ENCODE data around the gene SH2D4B. TPM values are rescaled to one million over a fixed set of nuclear protein-coding genes. Genes with fewer than 3 reads are reported as not detected.

The SH2D4B gene
- total RNA-seq, 2 donors from 2014 or later: 0.92 TPM; not detected in 1

DNA sequence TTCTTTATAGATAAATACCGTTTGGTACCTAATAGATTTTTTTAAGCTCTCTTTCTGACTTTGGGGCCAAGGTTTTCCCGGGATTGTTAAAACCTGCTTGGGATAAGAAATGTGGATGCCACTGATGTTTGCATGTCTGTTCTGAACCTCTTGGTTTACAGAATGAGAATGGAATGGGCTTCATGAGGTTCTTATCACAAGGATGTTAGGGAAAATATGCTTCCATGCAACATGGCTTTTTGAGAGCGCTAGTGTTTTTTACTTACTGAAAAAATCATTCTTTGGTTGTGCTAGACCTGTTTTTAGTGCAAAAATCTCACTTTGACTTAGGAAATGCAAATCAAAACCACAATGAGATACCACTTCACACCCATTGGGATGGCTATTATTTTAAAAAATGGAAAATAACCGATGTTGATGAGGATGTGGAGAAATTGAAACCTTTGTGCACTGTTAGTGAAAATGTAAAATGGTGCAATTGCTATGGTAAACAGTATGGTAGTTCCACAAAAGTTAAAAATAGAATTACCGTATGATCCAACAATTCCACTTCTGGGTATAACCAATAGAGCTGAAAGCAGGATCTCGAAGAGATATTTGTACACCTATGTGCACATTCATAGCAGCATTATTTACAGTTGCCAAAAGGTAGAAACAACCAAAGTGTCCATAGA lies 44.7 kb upstream of the SH2D4B start:
- no peak for DNase-seq (ENCODE audit: low spot score)
- Histone ChIP-seq H3K9me3 (no peaks in the 10 kb centered on the region), H3K4me1 (ENCODE audit: control insufficient read depth in 1 of 2, low read depth in 2 of 2) (peaks cover 24 to 46% of the 10 kb centered on the region in 2 donors), H3K27ac (no peak overlapping the region), H3K4me3 (no peak overlapping the region), H3K27me3 (replicated peaks; ENCODE audit: insufficient read depth) (no peaks in the 10 kb centered on the region), H3K36me3 (no peaks in the 10 kb centered on the region)
- ATAC-seq (ENCODE audit: insufficient number of reproducible peaks, low FRiP score, low read depth): no peak
- TF ChIP-seq CTCF (IDR thresholded peaks at IDR 0.05): no peak

GRCh38 chr10:80493522-80494051 lies 44.1 kb upstream of the SH2D4B start:
- peak overlapping the region in 1 of 2 donors; percentile 14 for H3K27ac ChIP-seq
- no peaks in the 10 kb centered on the region for H3K36me3 ChIP-seq
- no peaks in the 10 kb centered on the region for H3K27me3 ChIP-seq (replicated peaks; ENCODE audit: insufficient read depth)
- peak; percentile 37 for ATAC-seq (ENCODE audit: insufficient number of reproducible peaks, low FRiP score, low read depth)
- no peak overlapping the region for H3K4me3 ChIP-seq
- TF ChIP-seq CTCF (IDR thresholded peaks at IDR 0.05): no peak
- no peak for DNase-seq (ENCODE audit: low spot score)
- no peaks in the 10 kb centered on the region for H3K9me3 ChIP-seq
- H3K4me1 ChIP-seq (ENCODE audit: control insufficient read depth in 1 of 2, low read depth in 2 of 2): peaks cover 25 to 46% of the 10 kb centered on the region in 2 donors

GRCh38 chr10:80496555-80497172 lies 41.0 kb upstream of the SH2D4B start:
- Histone ChIP-seq H3K4me3 (no peak overlapping the region), H3K9me3 (no peaks in the 10 kb centered on the region), H3K27ac (no peak overlapping the region), H3K4me1 (ENCODE audit: control insufficient read depth in 1 of 2, low read depth in 2 of 2) (peaks cover 42 to 70% of the 10 kb centered on the region in 2 donors), H3K36me3 (no peaks in the 10 kb centered on the region), H3K27me3 (replicated peaks; ENCODE audit: insufficient read depth) (no peaks in the 10 kb centered on the region)
- DNase-seq (ENCODE audit: low spot score): no peak
- no peak for ATAC-seq (ENCODE audit: insufficient number of reproducible peaks, low FRiP score, low read depth)
- no peak for TF ChIP-seq CTCF (IDR thresholded peaks at IDR 0.05)

DNA sequence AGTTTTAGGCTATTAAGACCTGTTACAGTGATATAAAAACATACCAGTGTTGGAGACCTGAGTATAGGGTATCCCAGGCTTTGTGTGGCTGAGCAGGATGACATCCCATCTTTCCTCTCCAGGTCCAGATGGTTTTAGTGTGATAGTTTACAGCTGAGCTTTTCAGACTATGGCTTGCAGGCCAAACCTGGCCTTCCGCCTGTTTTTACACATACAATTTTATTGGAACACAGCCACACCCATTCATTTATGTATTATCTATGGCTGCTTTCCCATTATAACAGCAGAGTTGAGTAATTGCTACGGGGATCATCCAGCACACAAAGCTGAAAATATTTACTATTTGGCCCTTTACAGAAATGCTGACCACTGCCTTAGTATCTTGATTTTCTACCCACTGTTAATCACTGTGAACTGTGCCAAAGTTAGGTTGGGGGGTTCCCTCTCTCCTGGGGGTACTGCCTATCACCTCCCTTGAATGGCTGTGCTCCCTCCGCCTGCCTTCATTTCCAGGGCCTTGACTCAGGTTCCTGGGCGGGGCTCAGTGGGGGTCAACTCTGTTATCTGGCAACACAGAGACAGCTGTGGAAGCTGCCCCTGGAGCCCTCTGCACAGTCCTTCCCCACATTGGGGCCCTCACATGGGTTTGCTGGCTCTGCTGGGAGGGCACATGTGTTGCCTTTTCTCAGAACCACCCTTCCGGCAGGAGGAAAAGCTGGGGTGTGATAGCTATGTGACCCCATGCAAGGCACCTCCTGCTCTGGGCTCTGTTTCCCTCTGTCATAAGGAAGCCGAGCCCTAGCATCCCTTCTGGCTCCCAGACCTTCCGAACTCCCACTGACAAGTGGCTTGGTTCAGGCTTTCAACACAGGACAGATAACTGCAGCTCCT lies 40.3 kb upstream of the SH2D4B start:
- no peak for TF ChIP-seq CTCF (IDR thresholded peaks at IDR 0.05)
- Histone ChIP-seq H3K4me1 (ENCODE audit: control insufficient read depth in 1 of 2, low read depth in 2 of 2) (peaks cover 47 to 71% of the 10 kb centered on the region in 2 donors), H3K4me3 (no peak overlapping the region), H3K36me3 (no peaks in the 10 kb centered on the region), H3K27me3 (replicated peaks; ENCODE audit: insufficient read depth) (no peaks in the 10 kb centered on the region), H3K9me3 (no peaks in the 10 kb centered on the region), H3K27ac (peak overlapping the region in 1 of 2 donors; percentile 50)
- DNase-seq (ENCODE audit: low spot score) (no peak), ATAC-seq (ENCODE audit: insufficient number of reproducible peaks, low FRiP score, low read depth) (no peak)
